Right cardiac atrium (tissue), 5 donors: ENCODE results near the gene ZNRF4. TPM values are rescaled to one million over a fixed set of nuclear protein-coding genes. Genes with fewer than 3 reads are reported as not detected.
"Not testable (repeated sequence)": the region's sequence is repeated elsewhere in the genome, so short reads cannot be mapped to it uniquely, and the experiment has no call there.

ENCODE experiments used
- ATAC-seq, 2 donors: fragments of 200-7000 bp; cut with Tn5 transposase; one replicate each; pipeline versions ENCODE4 v1.8.0 to v1.9.1; 2020; ENCODE audit warnings: moderate library complexity in 2 of 2, mild to moderate bottlenecking in 1 of 2
- DNase-seq, 3 donors: peaks; one replicate each; pipeline ENCODE4 v3.0.0-alpha.2; 2020
- H3K27ac ChIP-seq: one replicate; pipeline ENCODE4 v1.5.1; 2013; ENCODE audit warnings: mild to moderate bottlenecking, low read length, control low read depth, moderate library complexity
- H3K27me3 ChIP-seq: one replicate; pipeline ENCODE4 v1.6.1; 2013; ENCODE audit not compliant: control insufficient read depth, insufficient read depth
- H3K4me1 ChIP-seq: one replicate; pipeline ENCODE4 v1.6.1; 2013; ENCODE audit warnings: low read length; ENCODE audit not compliant: control insufficient read depth, insufficient read depth
- H3K4me3 ChIP-seq: one replicate; pipeline ENCODE4 v1.5.1; 2013; ENCODE audit warnings: low read length, control low read depth
- H3K9me3 ChIP-seq: one replicate; pipeline ENCODE4 v1.6.1; 2013; ENCODE audit warnings: low read length; ENCODE audit not compliant: control insufficient read depth
- whole genome bisulfite sequencing: extraction: QIAGEN DNeasy Blood & Tissue Kit; methylation state at CpG from one replicate; pipeline ENCODE4 v1.1.7; 2013; 5-methylcytosine and 5-hydroxymethylcytosine counted together
- intact Hi-C, 4 donors: fragments of 100-400 bp; cut with DNase I; formaldehyde crosslinking; loops; one replicate each; pipeline versions ENCODE4 v1.11.0 to v1.14.0; 2022 to 2023
- long read RNA-seq, 4 donors: library from polyadenylated mRNA; unstranded; transcript quantifications; one replicate each; pipeline ENCODE4 v2.0.0, GENCODE V29; 2020 to 2021
- polyA plus RNA-seq: library from polyadenylated mRNA; stranded (reverse); fragments of 200-250 nt; gene quantifications from one replicate; pipeline ENCODE4 v1.2.3, GENCODE V29; 2013
- total RNA-seq, 4 donors: library from RNA; stranded (reverse); fragmentation: NEBNext Ultra II Directional; extraction: Animal tissue kit (Norgen Biotek cat#: 25700); gene quantifications; one replicate each; pipeline ENCODE4 v1.2.1, GENCODE V29; 2021
- donor health status: healthy with polysubstance abuse.
- donor health status: DM: no; HTN: yes; CAD: no.
- donor health status: DM: no; HTN: no; CAD: no.
- donor health status: DM: no; HTN: yes; CAD: no; lungs with severe emphysema.
- donor health status: DM: yes; HTN: yes; CAD: no.

The ZNRF4 gene
- total RNA-seq, result not detected
- polyA plus RNA-seq, result not detected
- long read RNA-seq, donor 1, result 0 reads
- long read RNA-seq, donor 2, result 0 reads
- long read RNA-seq, donor 3, result 0 reads
- long read RNA-seq, donor 4, result 0 reads

DNA sequence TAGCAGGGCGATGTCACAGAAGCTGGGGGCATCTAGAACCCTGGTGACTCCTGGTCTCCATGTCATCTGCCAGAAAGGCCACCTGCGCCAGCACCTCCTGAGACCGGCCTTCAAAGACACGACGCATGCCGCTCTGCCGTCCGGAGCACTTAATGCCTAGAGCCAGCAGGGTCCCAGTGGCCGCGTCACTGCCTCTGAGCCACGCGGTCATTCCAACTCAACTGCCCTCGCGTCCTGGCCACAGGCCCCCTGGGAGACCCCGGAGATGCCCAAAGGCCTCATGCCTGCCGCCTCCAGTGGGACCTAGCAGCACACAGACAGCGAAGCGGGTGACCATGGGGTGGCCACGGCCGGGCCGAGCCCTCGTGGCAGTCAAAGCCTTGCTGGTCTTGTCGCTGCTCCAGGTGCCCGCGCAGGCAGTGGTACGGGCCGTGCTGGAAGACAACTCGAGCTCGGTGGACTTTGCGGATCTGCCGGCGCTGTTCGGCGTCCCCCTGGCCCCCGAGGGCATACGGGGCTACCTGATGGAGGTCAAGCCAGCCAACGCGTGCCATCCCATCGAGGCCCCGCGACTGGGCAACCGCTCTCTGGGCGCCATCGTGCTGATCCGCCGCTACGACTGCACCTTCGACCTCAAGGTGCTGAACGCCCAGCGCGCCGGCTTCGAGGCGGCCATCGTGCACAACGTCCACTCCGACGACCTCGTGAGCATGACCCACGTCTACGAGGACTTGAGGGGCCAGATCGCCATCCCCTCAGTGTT, at the start of gene ZNRF4:
Gene ZNRF4, plus strand, starts transcription at position 51 of the 763 bp plus-strand sequence. Its CDS starts 75 bp downstream, at position 126.
- Histone ChIP-seq H3K4me3 (no peak within 1 kb of the TSS), H3K27ac (no peak within 1 kb of the TSS), H3K9me3 (no peaks in the 10 kb centered on the region), H3K4me1 (no peaks in the 10 kb centered on the region), H3K27me3 (no peaks in the 10 kb centered on the region)
- no peak for DNase-seq
- no peak for ATAC-seq
- intact Hi-C loops, result no loop called here
- 93% methylated on average over 62 of the region's 62 CpGs for WGBS

DNA sequence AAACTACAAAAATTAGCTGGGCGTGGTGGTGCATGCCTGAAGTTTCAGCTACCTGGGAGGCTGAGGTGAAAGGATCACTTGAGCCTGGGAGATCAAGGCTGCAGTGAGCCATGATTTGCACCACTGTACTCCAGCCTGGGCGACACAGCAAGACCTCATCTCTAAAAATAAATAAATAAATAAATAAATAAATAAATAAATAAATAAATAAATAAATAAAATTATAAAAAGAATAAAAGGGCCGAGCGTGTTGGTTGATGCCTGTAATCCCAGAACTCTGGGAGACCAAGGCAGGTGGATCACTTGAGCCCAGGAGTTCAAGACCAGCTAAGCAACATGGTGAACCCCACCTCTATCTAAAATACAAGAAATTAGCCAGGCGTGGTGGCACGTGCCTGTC, 49.0 kb upstream of the ZNRF4 start:
- H3K27me3 ChIP-seq, H3K9me3 ChIP-seq, intact Hi-C loops, H3K4me3 ChIP-seq, H3K4me1 ChIP-seq, ATAC-seq, DNase-seq, H3K27ac ChIP-seq: not testable (repeated sequence)
- WGBS, result 82% methylated on average over 6 of the region's 6 CpGs

- Histone ChIP-seq H3K27me3 (no peaks in the 10 kb centered on the region), H3K9me3 (no peaks in the 10 kb centered on the region), H3K4me3 (no peak overlapping the region), H3K27ac (no peak overlapping the region), H3K4me1 (no peaks in the 10 kb centered on the region)
- DNase-seq, result no peak
- ATAC-seq, result no peak
- WGBS, result 51% methylated on average over 7 of the region's 7 CpGs
- intact Hi-C loops, result no loop called here
Measured at GRCh38 chr19:5406816-5407215, 48.4 kb upstream of the ZNRF4 start.

DNA sequence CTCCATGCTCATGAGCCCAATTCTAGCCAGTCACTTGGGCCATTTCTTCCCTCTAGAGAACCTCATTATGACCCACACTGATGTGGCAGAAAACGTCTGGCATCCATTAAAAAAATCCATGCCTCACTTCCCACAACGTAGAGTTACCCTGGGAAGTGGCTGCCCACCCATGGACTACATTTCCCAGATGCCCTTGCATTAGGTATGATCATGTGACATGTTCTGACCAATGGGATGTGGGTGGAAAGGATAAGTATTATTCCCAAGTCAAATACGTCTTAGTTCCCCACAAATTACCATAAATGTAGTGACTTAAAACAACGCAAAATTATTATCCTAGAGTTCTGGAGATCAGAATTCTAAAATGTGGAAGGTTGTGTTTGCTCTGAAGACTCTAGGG, 47.9 kb upstream of the ZNRF4 start:
- intact Hi-C loops, result no loop called here
- no peak overlapping the region for H3K27ac ChIP-seq
- no peak overlapping the region for H3K4me3 ChIP-seq
- no peak for DNase-seq
- WGBS, result 28% methylated on average over 4 of the region's 4 CpGs
- no peak for ATAC-seq
- H3K27me3 ChIP-seq, result no peaks in the 10 kb centered on the region
- H3K9me3 ChIP-seq, result no peaks in the 10 kb centered on the region
- H3K4me1 ChIP-seq, result no peaks in the 10 kb centered on the region

GRCh38 chr19:5417495-5418436, 37.5 kb upstream of the ZNRF4 start:
- intact Hi-C loops, result no loop called here
- Histone ChIP-seq H3K27me3 (no peaks in the 10 kb centered on the region), H3K27ac (no peak overlapping the region), H3K9me3 (no peaks in the 10 kb centered on the region), H3K4me3 (no peak overlapping the region), H3K4me1 (no peaks in the 10 kb centered on the region)
- 56% methylated on average over 29 of the region's 29 CpGs for WGBS
- ATAC-seq (no peak), DNase-seq (no peak)

GRCh38 chr19:5418677-5419076, 36.5 kb upstream of the ZNRF4 start:
- Histone ChIP-seq H3K4me3 (no peak overlapping the region), H3K27ac (no peak overlapping the region), H3K9me3 (no peaks in the 10 kb centered on the region), H3K27me3 (no peaks in the 10 kb centered on the region), H3K4me1 (no peaks in the 10 kb centered on the region)
- ATAC-seq (no peak), DNase-seq (no peak)
- WGBS, result 57% methylated on average over 6 of the region's 6 CpGs
- intact Hi-C loops, result no loop called here

- no peak overlapping the region for H3K27ac ChIP-seq
- ATAC-seq, result no peak
Measured at GRCh38 chr19:5420953-5421352, 34.3 kb upstream of the ZNRF4 start.

DNA sequence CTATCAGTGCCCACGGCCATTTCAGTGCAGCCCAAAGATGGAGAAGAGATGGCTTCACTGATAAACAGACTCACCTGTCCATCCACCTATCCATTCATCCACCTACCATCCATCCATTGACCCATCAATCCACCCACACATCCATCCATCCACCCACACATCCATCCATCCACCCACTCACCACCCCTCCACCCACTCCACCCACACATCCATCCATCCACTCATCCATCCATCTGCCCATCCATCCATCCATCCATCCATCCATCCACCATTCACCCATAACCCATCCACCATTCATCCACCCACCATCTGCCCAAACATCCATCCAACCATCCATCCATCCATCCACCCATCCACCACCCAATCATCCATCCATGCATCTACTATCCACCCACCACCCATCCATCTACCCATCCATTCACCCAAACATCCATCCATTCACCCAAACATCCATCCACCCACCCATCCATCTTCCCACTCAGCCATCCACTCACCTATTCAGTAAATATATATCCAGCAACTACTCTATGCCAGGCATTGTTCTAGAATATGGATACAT, 31.6 kb upstream of the ZNRF4 start:
- H3K4me3 ChIP-seq, result no peak overlapping the region
- DNase-seq, result no peak
- no peak for ATAC-seq
- H3K27me3 ChIP-seq, result no peaks in the 10 kb centered on the region
- WGBS, result 59% methylated on average over 1 of the region's 1 CpG
- no peak overlapping the region for H3K27ac ChIP-seq
- H3K9me3 ChIP-seq, result no peaks in the 10 kb centered on the region
- no peaks in the 10 kb centered on the region for H3K4me1 ChIP-seq
- intact Hi-C loops, result no loop called here

More at GRCh38 chr19:5420953-5421352, 34.3 kb upstream of the ZNRF4 start:
- no peak for DNase-seq
- intact Hi-C loops, result no loop called here
- Histone ChIP-seq H3K27me3 (no peaks in the 10 kb centered on the region), H3K9me3 (no peaks in the 10 kb centered on the region), H3K4me1 (no peaks in the 10 kb centered on the region), H3K4me3 (no peak overlapping the region)
- 28% methylated on average over 7 of the region's 7 CpGs for WGBS

DNA sequence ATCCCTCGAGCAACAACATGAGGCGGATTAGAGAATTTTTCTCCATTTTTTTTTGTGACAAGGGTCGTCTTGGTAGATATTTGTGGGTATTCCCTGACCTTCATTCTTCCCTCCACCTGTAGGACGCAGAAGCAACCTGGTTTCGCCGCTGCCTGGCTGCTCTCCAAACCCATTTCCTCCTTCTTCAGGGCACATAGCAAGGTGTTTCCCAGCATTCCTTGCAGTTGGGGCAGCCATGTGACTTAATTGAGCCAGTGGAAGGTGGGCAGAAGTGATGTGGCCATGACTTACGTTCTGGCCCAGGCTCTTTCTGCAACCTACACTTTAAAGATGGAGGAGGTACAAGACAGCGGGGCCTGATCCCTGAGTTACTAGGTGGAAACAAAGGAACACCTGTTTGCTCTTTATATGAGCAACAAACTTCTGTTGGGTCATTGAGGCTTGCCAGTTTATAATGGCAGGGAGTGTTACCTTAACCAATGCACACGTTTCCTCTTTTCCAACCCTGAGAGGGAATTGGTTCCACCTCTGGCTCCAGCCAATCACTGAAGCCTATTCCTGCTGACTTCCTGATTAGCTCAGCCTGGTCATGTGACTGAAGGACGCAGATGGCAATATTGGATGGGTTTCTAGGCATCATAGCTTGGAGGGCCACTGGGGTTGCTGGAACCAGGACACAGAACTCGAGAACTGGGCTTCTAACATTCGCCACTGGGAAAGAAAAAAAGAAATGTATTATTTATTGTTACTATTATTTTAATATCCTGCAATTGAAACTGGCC, 30.8 kb upstream of the ZNRF4 start:
- Histone ChIP-seq H3K4me1 (no peaks in the 10 kb centered on the region), H3K27ac (no peak overlapping the region), H3K4me3 (no peak overlapping the region), H3K27me3 (no peaks in the 10 kb centered on the region), H3K9me3 (no peaks in the 10 kb centered on the region)
- intact Hi-C loops, result no loop called here
- DNase-seq (no peak), ATAC-seq (no peak)
- 77% methylated on average over 12 of the region's 12 CpGs for WGBS

DNA sequence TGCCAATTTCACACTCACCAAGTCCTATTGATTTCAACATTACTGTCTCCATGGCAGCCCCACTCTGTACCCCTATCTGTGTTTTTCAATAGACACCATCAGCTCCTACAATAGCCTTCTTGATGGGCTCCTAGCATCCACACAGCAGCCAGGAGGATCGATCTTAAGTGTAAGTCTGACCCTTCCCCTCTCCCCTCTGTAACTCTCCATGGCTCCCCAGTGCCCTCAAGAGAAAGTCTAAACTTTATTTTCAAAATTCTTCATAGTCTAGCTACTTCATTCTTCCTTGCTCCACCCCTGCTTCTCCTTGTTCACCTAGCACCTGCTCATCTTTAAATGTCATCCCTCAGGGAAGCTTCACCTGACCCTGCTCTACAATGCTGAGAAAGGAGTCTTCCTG, 30.0 kb upstream of the ZNRF4 start:
- intact Hi-C loops, result no loop called here
- Histone ChIP-seq H3K9me3 (no peaks in the 10 kb centered on the region), H3K4me3 (no peak overlapping the region), H3K27me3 (no peaks in the 10 kb centered on the region), H3K27ac (no peak overlapping the region), H3K4me1 (no peaks in the 10 kb centered on the region)
- WGBS, result 70% methylated on average over 1 of the region's 1 CpG
- no peak for ATAC-seq
- DNase-seq, result no peak
